IMR-90 (cell line): ENCODE results near the gene TERB1. TPM values are rescaled to one million over a fixed set of nuclear protein-coding genes. Genes with fewer than 3 reads are reported as not detected.
A peak's percentile ranks its signal among the peaks of the same experiment; 100 is the strongest.

ENCODE experiments used
- ATAC-seq: fragments of 200-7000 bp; cut with Tn5 transposase; 2 replicates; pipeline ENCODE4 v1.9.1; 2020; ENCODE audit warnings: low read depth, mild to moderate bottlenecking, moderate library complexity
- BruUV-seq: library from RNA; stranded (reverse); fragments of 400-500 nt; replicated peaks from 2 replicates; lab custom pipeline; 2021; lab: Mats Ljungman, UMichigan
- CTCF ChIA-PET: fragments of 300-600 bp; formaldehyde crosslinking; extraction: SDS; loops from one replicate; lab custom pipeline; 2021; ENCODE audit warnings: antibody characterized with exemption; lab: Yijun Ruan, JAX
- POLR2A ChIA-PET: fragments of 300-600 bp; sonication (Branson Sonifier 250); formaldehyde crosslinking; loops from one replicate; lab custom pipeline; 2022; ENCODE audit warnings: antibody characterized with exemption; ENCODE audit not compliant: unreplicated experiment; lab: Charles Lee
- DNase-seq: peaks from one replicate; pipeline ENCODE4 v3.0.0; 2013
- H2AFZ ChIP-seq: replicated peaks from 2 replicates; pipeline ENCODE3; 2013; ENCODE audit warnings: low read length, mild to moderate bottlenecking; ENCODE audit not compliant: poor library complexity
- H2AK5ac ChIP-seq: 2 replicates; pipeline ENCODE4 v1.6.1; 2013; ENCODE audit warnings: low read depth, low read length, inconsistent platforms
- H2AK9ac ChIP-seq: replicated peaks from 2 replicates; pipeline ENCODE3; 2013; ENCODE audit warnings: mild to moderate bottlenecking, low read depth, low read length, moderate library complexity; ENCODE audit not compliant: poor library complexity
- H2BK120ac ChIP-seq: 2 replicates; pipeline ENCODE4 v1.6.1; 2013; ENCODE audit warnings: low read depth, low read length, inconsistent platforms
- H2BK15ac ChIP-seq: 3 replicates; pipeline ENCODE4 v1.6.1; 2013; ENCODE audit warnings: low read depth, low read length, inconsistent platforms
- H2BK20ac ChIP-seq: 2 replicates; pipeline ENCODE4 v1.6.1; 2013; ENCODE audit warnings: low read depth, mild to moderate bottlenecking, inconsistent platforms, low read length, moderate library complexity
- H2BK5ac ChIP-seq: 2 replicates; pipeline ENCODE4 v1.6.1; 2013; ENCODE audit warnings: mild to moderate bottlenecking, low read depth, low read length, inconsistent platforms; ENCODE audit not compliant: poor library complexity, severe bottlenecking
- H3K14ac ChIP-seq: replicated peaks from 2 replicates; pipeline ENCODE4 v1.6.1; 2013; ENCODE audit warnings: low read depth, low read length, inconsistent platforms
- H3K18ac ChIP-seq: 2 replicates; pipeline ENCODE4 v1.6.1; 2013; ENCODE audit warnings: low read depth, low read length, control low read depth
- H3K23ac ChIP-seq: 2 replicates; pipeline ENCODE4 v1.6.1; 2013; ENCODE audit warnings: low read depth, low read length, inconsistent platforms
- H3K27ac ChIP-seq: 2 replicates; pipeline ENCODE4 v1.5.1; 2013; ENCODE audit warnings: mild to moderate bottlenecking, control low read depth, low read length; ENCODE audit not compliant: insufficient read depth
- H3K27me3 ChIP-seq: 2 replicates; pipeline ENCODE4 v1.6.1; 2013; ENCODE audit warnings: low read length; ENCODE audit not compliant: control insufficient read depth, insufficient read depth
- H3K36me3 ChIP-seq: 2 replicates; pipeline ENCODE4 v1.6.1; 2013; ENCODE audit warnings: low read length, mixed read lengths; ENCODE audit not compliant: control insufficient read depth, insufficient read depth
- H3K4ac ChIP-seq: 2 replicates; pipeline ENCODE4 v1.6.1; 2013; ENCODE audit warnings: low read depth, low read length, inconsistent platforms
- H3K4me1 ChIP-seq: 2 replicates; pipeline ENCODE4 v1.6.1; 2013; ENCODE audit warnings: low read length, mixed read lengths; ENCODE audit not compliant: control insufficient read depth, insufficient read depth
- H3K4me2 ChIP-seq: 2 replicates; pipeline ENCODE4 v1.6.1; 2013; ENCODE audit warnings: low read depth, mild to moderate bottlenecking, control low read depth, low read length, moderate library complexity
- H3K4me3 ChIP-seq: 2 replicates; pipeline ENCODE4 v1.5.1; 2013; ENCODE audit warnings: low read depth, mild to moderate bottlenecking, control low read depth, low read length, moderate library complexity; ENCODE audit not compliant: insufficient read depth
- H3K56ac ChIP-seq: 2 replicates; pipeline ENCODE4 v1.6.1; 2013; ENCODE audit warnings: low read length, inconsistent platforms; ENCODE audit not compliant: insufficient read depth; ENCODE audit errors: extremely low read depth
- H3K79me1 ChIP-seq, 2 experiments: 2 replicates each; pipeline ENCODE4 v1.6.1; 2013; ENCODE audit warnings: low read length in 2 of 2, inconsistent platforms in 1 of 2, low read depth in 1 of 2
- H3K9ac ChIP-seq: 2 replicates; pipeline ENCODE4 v1.6.1; 2013; ENCODE audit warnings: low read depth, low read length, control low read depth
- H3K9me1 ChIP-seq: 2 replicates; pipeline ENCODE4 v1.6.1; 2013; ENCODE audit warnings: low read length, inconsistent platforms; ENCODE audit not compliant: insufficient read depth
- H3K9me3 ChIP-seq: 2 replicates; pipeline ENCODE4 v1.6.1; 2013; ENCODE audit warnings: low read length; ENCODE audit not compliant: control insufficient read depth, insufficient read depth
- H4K20me1 ChIP-seq: 2 replicates; pipeline ENCODE4 v1.6.1; 2013; ENCODE audit warnings: low read length, inconsistent platforms; ENCODE audit not compliant: insufficient read depth
- H4K5ac ChIP-seq: 2 replicates; pipeline ENCODE4 v1.6.1; 2013; ENCODE audit warnings: mild to moderate bottlenecking, low read depth, low read length, control low read depth
- H4K8ac ChIP-seq, 2 experiments: 2 replicates each; pipeline ENCODE4 v1.6.1; 2013; ENCODE audit warnings: low read depth in 2 of 2, low read length in 2 of 2, control low read depth in 1 of 2, inconsistent platforms in 1 of 2
- H4K91ac ChIP-seq: 2 replicates; pipeline ENCODE4 v1.6.1; 2013; ENCODE audit warnings: low read depth, low read length, inconsistent platforms; ENCODE audit not compliant: insufficient read depth
- BHLHE40 ChIP-seq: fragments of 150-350 bp; IDR thresholded peaks from 2 replicates; pipeline ENCODE4 v1.6.1; 2016; ENCODE audit warnings: mild to moderate bottlenecking, low read depth, low read length
- CEBPB ChIP-seq: IDR thresholded peaks from 2 replicates; pipeline ENCODE4 v1.6.1; 2012; ENCODE audit warnings: low read depth, low read length, improper control_type of control experiment
- CHD1 ChIP-seq: IDR thresholded peaks from 2 replicates; pipeline ENCODE4 v1.6.1; 2012; ENCODE audit warnings: low read depth, low read length, improper control_type of control experiment
- CTCF ChIP-seq: conservative IDR thresholded peaks from 2 replicates; pipeline ENCODE4 v1.5.1; 2012; ENCODE audit warnings: mild to moderate bottlenecking, low read depth, low read length, improper control_type of control experiment
- ELK1 ChIP-seq: fragments of 150-350 bp; IDR thresholded peaks from 2 replicates; pipeline ENCODE4 v1.6.1; 2016; ENCODE audit warnings: low read depth, mild to moderate bottlenecking, low read length, moderate library complexity, borderline replicate concordance
- MAFK ChIP-seq: IDR thresholded peaks from 2 replicates; pipeline ENCODE4 v1.6.1; 2012; ENCODE audit warnings: low read depth, low read length, improper control_type of control experiment
- MAZ ChIP-seq: IDR thresholded peaks from 2 replicates; pipeline ENCODE4 v1.6.1; 2012; ENCODE audit warnings: low read depth, mild to moderate bottlenecking, low read length, improper control_type of control experiment, moderate library complexity, borderline replicate concordance
- NFE2L2 ChIP-seq: fragments of 150-350 bp; IDR thresholded peaks from 2 replicates; pipeline ENCODE4 v1.6.1; 2016; ENCODE audit warnings: low read depth, mild to moderate bottlenecking, low read length
- POLR2A ChIP-seq: IDR thresholded peaks from 2 replicates; pipeline ENCODE4 v1.6.1; 2012; ENCODE audit warnings: mild to moderate bottlenecking, low read depth, low read length
- RAD21 ChIP-seq: IDR thresholded peaks from 2 replicates; pipeline ENCODE4 v1.6.1; 2012; ENCODE audit warnings: low read length, improper control_type of control experiment
- RCOR1 ChIP-seq: IDR thresholded peaks from 2 replicates; pipeline ENCODE4 v1.6.1; 2012; ENCODE audit warnings: mild to moderate bottlenecking, low read length, improper control_type of control experiment; ENCODE audit not compliant: insufficient replicate concordance
- SMC3 ChIP-seq: fragments of 150-350 bp; IDR thresholded peaks from 2 replicates; pipeline ENCODE4 v1.6.1; 2016; ENCODE audit warnings: low read depth, mild to moderate bottlenecking, antibody characterized with exemption, low read length, moderate library complexity
- USF2 ChIP-seq: fragments of 150-350 bp; IDR thresholded peaks from 2 replicates; pipeline ENCODE4 v1.6.1; 2017; ENCODE audit warnings: mild to moderate bottlenecking, antibody characterized with exemption, low read length, low read depth
- WGBS, 2 experiments: methylation state at CpG; one replicate each; pipeline versions ENCODE4 v1.1.5 to v1.1.7; 2013; ENCODE audit warnings: missing lambda C conversion rate in 2 of 2; ENCODE audit not compliant: insufficient read length in 1 of 2; ENCODE audit errors: extremely low coverage in 2 of 2; 5-methylcytosine and 5-hydroxymethylcytosine counted together
- dilution Hi-C: fragments of 300-500 bp; cut with HindIII; formaldehyde crosslinking; loops from one replicate; pipeline ENCODE4 v1.14.3; 2018; ENCODE audit warnings: low sequenced_read_pairs; ENCODE audit not compliant: unreplicated experiment
- in situ Hi-C: fragments of 300-500 bp; cut with MboI; formaldehyde crosslinking; loops from 3 replicates; pipeline ENCODE4 v1.14.3; 2019; ENCODE audit warnings: low sequenced_read_pairs, inconsistent platforms, mixed read lengths
- intact Hi-C: fragments of 100-400 bp; cut with micrococcal nuclease; formaldehyde crosslinking; loops from 2 replicates; pipeline ENCODE4 v1.10.0; 2022
- polyA plus RNA-seq, 3 experiments: library from polyadenylated mRNA; depleted of rRNA; stranded (reverse); fragments of >200 nt; gene quantifications; 2 replicates each; pipeline ENCODE4 v1.2.3, GENCODE V29; 2012; ENCODE audit warnings: low replicate concordance in 1 of 3
- total RNA-seq: library from RNA; depleted of rRNA; stranded (reverse); fragments of >200 nt; gene quantifications from 2 replicates; pipeline ENCODE4 v1.2.3, GENCODE V29; 2012

Gene TERB1
- total and polyA plus RNA-seq, 2 of the 4 experiments (the other 2 are of a cell fraction): not detected

GRCh38 chr16:66741950-66742808, 59.2 kb downstream of the TERB1 start:
- Histone ChIP-seq H3K9me1 (peaks cover 9% of the 10 kb centered on the region; the same call in 1 of the 2 replicates), H3K14ac (peak overlapping the region; percentile 41), H3K79me1 (peaks cover 36 to 80% of the 10 kb centered on the region in 2 experiments), H3K9me3 (no peaks in the 10 kb centered on the region), H2AK9ac (no peak overlapping the region), H3K23ac (peak overlapping the region; percentile 41; the same call in 1 of the 2 replicates), H3K27ac (peak overlapping the region; percentile 66; the same call in 1 of the 2 replicates), H3K4me2 (peak overlapping the region; percentile 47), H2AFZ (no peak overlapping the region), H4K91ac (peak overlapping the region; percentile 70), H3K9ac (peak overlapping the region; percentile 47), H3K4me1 (peaks cover 13% of the 10 kb centered on the region), H3K36me3 (peaks cover 48% of the 10 kb centered on the region), H4K5ac (peak overlapping the region; percentile 56; the same call in 1 of the 2 replicates), H2BK20ac (no peak overlapping the region), H2BK120ac (no peak overlapping the region), H4K8ac (peak overlapping the region in 1 of 2 experiments; percentile 59; a peak in 1 of 4 replicates), H3K18ac (peak overlapping the region; percentile 18; the same call in 1 of the 2 replicates), H3K27me3 (no peaks in the 10 kb centered on the region), H3K4ac (peak overlapping the region; percentile 82), H2BK15ac (no peak overlapping the region), H2AK5ac (peak overlapping the region; percentile 54; the same call in 1 of the 2 replicates), H4K20me1 (peaks cover 75% of the 10 kb centered on the region), H2BK5ac (peak overlapping the region; percentile 51), H3K56ac (no peak overlapping the region), H3K4me3 (no peak overlapping the region)
- in situ Hi-C loops (no loop called here), dilution Hi-C loops (no loop called here), intact Hi-C loops (loop anchor here (5.0 to 10.0 kb wide), 2 partner anchors 135 to 337 kb away; no protein-coding TSS in a partner anchor)
- no TSS peak for BruUV-seq
- WGBS, 2 experiments: 65% methylated on average over 3 of the region's 10 CpGs; no CpG with 5 or more reads in 1 of the 2 experiments
- CTCF ChIA-PET: interaction anchor here (0.5 to 2.6 kb wide), 3 partner anchors 9 to 81 kb away, joined by 3 to 9 read pairs (median 3); partner anchors contain the start of gene DYNC1LI2
- POLR2A ChIA-PET: interaction anchor here (0.6 kb wide), 1 partner anchor 124 kb away, joined by 11 read pairs; no protein-coding TSS in a partner anchor
- DNase-seq: peak; percentile 40
- ATAC-seq: peak; percentile 30; the same call in 1 of the 2 replicates
- TF ChIP-seq SMC3: no peak
- no peak for TF ChIP-seq RCOR1
- TF ChIP-seq RAD21: no peak
- no peak for TF ChIP-seq BHLHE40
- no peak for TF ChIP-seq POLR2A
- no peak for TF ChIP-seq ELK1
- TF ChIP-seq MAZ: no peak
- TF ChIP-seq CHD1: no peak
- TF ChIP-seq CTCF: no peak
- no peak for TF ChIP-seq CEBPB
- no peak for TF ChIP-seq NFE2L2
- no peak for TF ChIP-seq MAFK
- no peak for TF ChIP-seq USF2
